ENCODE measurements around the gene LST1.

- TF ChIP-seq CTCF (conservative IDR thresholded peaks at IDR 0.05) (no peak), ZFX (IDR thresholded peaks at IDR 0.05) (no peak)
Measured at GRCh38 chr6:31558318-31558625, 27.8 kb upstream of the LST1 start.
